Subcutaneous adipose tissue (tissue), 4 donors: ENCODE measurements around the gene CD101. TPM values are rescaled to one million over a fixed set of nuclear protein-coding genes. Genes with fewer than 3 reads are reported as not detected.

ENCODE experiments used
- CTCF ChIP-seq: fragments of 450-650 bp; IDR thresholded peaks from one replicate; pipeline ENCODE4 v1.5.1; 2016; ENCODE audit warnings: low read depth, mild to moderate bottlenecking, control low read depth, antibody characterized with exemption, moderate library complexity
- total RNA-seq, 4 donors: library from RNA; depleted of rRNA; stranded (reverse); fragments of >200 nt; gene quantifications; one replicate each; pipeline ENCODE4 v1.1.0, GENCODE V29; 2016

The CD101 gene
- total RNA-seq, 4 donors from 2014 or later, result 0.49 to 0.51 TPM; not detected in 2

- no peak for TF ChIP-seq CTCF
Observed at GRCh38 chr1:117029685-117030084, 28.1 kb downstream of the CD101 start.

- no peak for TF ChIP-seq CTCF
Observed at GRCh38 chr1:117030271-117030877, 28.8 kb downstream of the CD101 start.

- TF ChIP-seq CTCF, result no peak
Observed at GRCh38 chr1:117032266-117032665, 30.7 kb downstream of the CD101 start.

GRCh38 chr1:117032681-117033539, 31.4 kb downstream of the CD101 start:
- no peak for TF ChIP-seq CTCF

GRCh38 chr1:117033772-117034171, 32.2 kb downstream of the CD101 start:
- TF ChIP-seq CTCF, result no peak

GRCh38 chr1:117034791-117035290, 33.3 kb downstream of the CD101 start:
- TF ChIP-seq CTCF, result no peak

- no peak for TF ChIP-seq CTCF
Observed at GRCh38 chr1:117036018-117036461, 34.5 kb downstream of the CD101 start.
